K562 (cell line): ENCODE data around the gene MFN1. TPM values are rescaled to one million over a fixed set of nuclear protein-coding genes. Genes with fewer than 3 reads are reported as not detected.
A peak's percentile ranks its signal among the peaks of the same experiment; 100 is the strongest.

ENCODE experiments used
- BCOR ChIP-seq: fragments of 450-650 bp; IDR thresholded peaks from 2 replicates; pipeline ENCODE4 v1.6.1; 2016
- BDP1 ChIP-seq: IDR thresholded peaks from 3 replicates; pipeline ENCODE4 v1.6.1; 2011; ENCODE audit not compliant: insufficient read length, insufficient read depth
- KDM5B ChIP-seq: fragments of 200-600 bp; sonication (generic); IDR thresholded peaks from 2 replicates; pipeline ENCODE4 v1.6.1; 2012; ENCODE audit warnings: low read depth, mild to moderate bottlenecking, moderate library complexity, low read length, control low read depth, inconsistent platforms; ENCODE audit not compliant: insufficient replicate concordance
- MCM2 ChIP-seq: fragments of 450-650 bp; IDR thresholded peaks from 2 replicates; pipeline ENCODE4 v1.6.1; 2017; ENCODE audit warnings: low read depth, mild to moderate bottlenecking
- MECOM ChIP-seq: fragments of 250-450 bp; sonication (Bioruptor Pico); IDR thresholded peaks from 2 replicates; pipeline ENCODE4 v1.8.0; 2022; ENCODE audit warnings: inconsistent platforms
- NR2F6 ChIP-seq: fragments of 450-650 bp; formaldehyde crosslinking; IDR thresholded peaks from 2 replicates; pipeline ENCODE4 v1.4.0; 2020; ENCODE audit warnings: mild to moderate bottlenecking
- PRMT5 ChIP-seq: sonication (generic); formaldehyde crosslinking; IDR thresholded peaks from 2 replicates; pipeline ENCODE4 v1.5.0; 2020; ENCODE audit warnings: missing genetic modification reagents
- PTRF ChIP-seq: fragments of 450-650 bp; IDR thresholded peaks from 2 replicates; pipeline ENCODE4 v1.6.1; 2016; ENCODE audit warnings: mild to moderate bottlenecking, missing genetic modification characterization, missing compliant biosample characterization
- RBM15 ChIP-seq: fragments of 200-400 bp; formaldehyde crosslinking; IDR thresholded peaks from 2 replicates; pipeline ENCODE4 v1.6.1; 2018; ENCODE audit warnings: mild to moderate bottlenecking, low read length, moderate library complexity; ENCODE audit not compliant: insufficient read depth
- SMARCC2 ChIP-seq: fragments of 450-650 bp; IDR thresholded peaks from 2 replicates; pipeline ENCODE4 v1.6.1; 2017; ENCODE audit warnings: antibody characterized with exemption, moderate library complexity, mild to moderate bottlenecking, low read depth
- THRAP3 ChIP-seq: fragments of 450-650 bp; IDR thresholded peaks from 2 replicates; pipeline ENCODE4 v1.6.1; 2016; ENCODE audit warnings: mild to moderate bottlenecking, inconsistent platforms, borderline replicate concordance
- ZNF41 ChIP-seq: fragments of 250-450 bp; sonication (Bioruptor Pico); conservative IDR thresholded peaks from 2 replicates; pipeline ENCODE4 v1.4.0; 2020; ENCODE audit warnings: mild to moderate bottlenecking
- ZSCAN29 ChIP-seq: fragments of 450-650 bp; IDR thresholded peaks from 2 replicates; pipeline ENCODE4 v1.6.1; 2017
- polyA plus RNA-seq, 8 experiments: library from polyadenylated mRNA; depleted of rRNA in 4 of 8; stranded (reverse) in 5 of 8; unstranded in 3 of 8; fragments of >200 nt; fragmentation: Nextera tagmentation in 2 of 8; fragmentation: Illumina TruSeq in 1 of 8; extraction: Ambion mirVana in 2 of 8; extraction: Trizol in 1 of 8; gene quantifications; 2 replicates each; pipeline versions ENCODE4 v1.2.1 to v1.2.3, GENCODE V29; 2011 to 2014; ENCODE audit warnings: inconsistent platforms in 1 of 8, missing spikeins in 1 of 8
- total RNA-seq, 7 experiments: library from RNA; depleted of rRNA in 6 of 7; stranded (reverse); fragments of >200 nt in 6 of 7; fragmentation: Illumina TruSeq in 2 of 7; extraction: Trizol in 2 of 7; gene quantifications; 2 replicates each; pipeline versions ENCODE4 v1.2.1 to v1.2.3, GENCODE V29; 2011 to 2021; ENCODE audit warnings: low replicate concordance in 1 of 7
- TF ChIP-seq, protein P1 (sequence below): sonication (generic); formaldehyde crosslinking; IDR thresholded peaks from 2 replicates; pipeline ENCODE4 v1.8.0; 2023; ENCODE audit warnings: missing genetic modification reagents, mild to moderate bottlenecking, borderline replicate concordance
- TF ChIP-seq, protein P2 (sequence below), 2 experiments: fragments of 450-650 bp; IDR thresholded peaks; 2 replicates each; pipeline ENCODE4 v1.6.1; 2016; ENCODE audit warnings: mild to moderate bottlenecking in 2 of 2, borderline replicate concordance in 1 of 2, low read depth in 1 of 2, moderate library complexity in 1 of 2

Gene MFN1
- total and polyA plus RNA-seq, 9 of the 15 experiments (the other 6 are each of a cell fraction or from before 2014, with no cell fraction given): 10.5 to 42.7 (median 22.6) TPM

DNA sequence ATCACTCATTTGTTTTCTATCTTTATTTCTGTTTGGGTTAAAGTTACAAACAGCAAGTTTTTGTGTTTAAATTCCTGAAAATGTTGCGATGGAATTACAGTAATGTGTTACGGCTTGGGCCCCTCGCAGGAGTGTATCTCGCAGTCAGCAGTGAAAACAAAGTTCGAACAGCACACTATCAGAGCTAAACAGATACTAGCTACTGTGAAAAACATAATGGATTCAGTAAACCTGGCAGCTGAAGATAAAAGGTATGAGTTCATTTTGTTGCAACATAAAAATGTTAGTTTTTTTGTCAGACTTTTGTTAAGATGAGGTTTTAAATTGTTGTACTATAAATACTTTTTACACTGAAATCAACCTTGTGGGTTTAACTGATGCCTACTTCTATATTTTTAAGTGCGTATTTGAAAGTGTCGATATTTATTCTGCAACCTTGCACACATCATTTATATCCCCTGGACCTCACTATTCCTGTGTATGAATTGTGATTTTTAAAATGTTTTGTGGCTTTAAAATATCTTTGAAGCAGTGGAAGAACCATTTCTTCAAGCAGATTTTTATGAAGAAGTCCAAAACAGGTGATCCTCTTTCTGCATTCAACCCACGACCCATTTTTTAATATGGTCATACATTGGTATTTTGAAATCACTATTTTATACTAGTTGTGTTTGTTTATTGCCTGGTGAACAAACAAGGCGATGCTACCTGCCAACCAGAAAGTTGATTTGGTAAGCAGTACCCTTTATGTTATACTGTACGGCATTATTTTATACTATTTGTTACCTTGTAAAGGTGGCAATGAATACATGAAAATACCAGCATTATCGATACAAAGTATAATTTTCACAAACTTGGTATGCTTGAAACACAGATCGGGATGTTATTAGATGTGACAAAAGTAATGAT, 27.8 kb downstream of the MFN1 start (continued):
- TF ChIP-seq, protein P1, sequence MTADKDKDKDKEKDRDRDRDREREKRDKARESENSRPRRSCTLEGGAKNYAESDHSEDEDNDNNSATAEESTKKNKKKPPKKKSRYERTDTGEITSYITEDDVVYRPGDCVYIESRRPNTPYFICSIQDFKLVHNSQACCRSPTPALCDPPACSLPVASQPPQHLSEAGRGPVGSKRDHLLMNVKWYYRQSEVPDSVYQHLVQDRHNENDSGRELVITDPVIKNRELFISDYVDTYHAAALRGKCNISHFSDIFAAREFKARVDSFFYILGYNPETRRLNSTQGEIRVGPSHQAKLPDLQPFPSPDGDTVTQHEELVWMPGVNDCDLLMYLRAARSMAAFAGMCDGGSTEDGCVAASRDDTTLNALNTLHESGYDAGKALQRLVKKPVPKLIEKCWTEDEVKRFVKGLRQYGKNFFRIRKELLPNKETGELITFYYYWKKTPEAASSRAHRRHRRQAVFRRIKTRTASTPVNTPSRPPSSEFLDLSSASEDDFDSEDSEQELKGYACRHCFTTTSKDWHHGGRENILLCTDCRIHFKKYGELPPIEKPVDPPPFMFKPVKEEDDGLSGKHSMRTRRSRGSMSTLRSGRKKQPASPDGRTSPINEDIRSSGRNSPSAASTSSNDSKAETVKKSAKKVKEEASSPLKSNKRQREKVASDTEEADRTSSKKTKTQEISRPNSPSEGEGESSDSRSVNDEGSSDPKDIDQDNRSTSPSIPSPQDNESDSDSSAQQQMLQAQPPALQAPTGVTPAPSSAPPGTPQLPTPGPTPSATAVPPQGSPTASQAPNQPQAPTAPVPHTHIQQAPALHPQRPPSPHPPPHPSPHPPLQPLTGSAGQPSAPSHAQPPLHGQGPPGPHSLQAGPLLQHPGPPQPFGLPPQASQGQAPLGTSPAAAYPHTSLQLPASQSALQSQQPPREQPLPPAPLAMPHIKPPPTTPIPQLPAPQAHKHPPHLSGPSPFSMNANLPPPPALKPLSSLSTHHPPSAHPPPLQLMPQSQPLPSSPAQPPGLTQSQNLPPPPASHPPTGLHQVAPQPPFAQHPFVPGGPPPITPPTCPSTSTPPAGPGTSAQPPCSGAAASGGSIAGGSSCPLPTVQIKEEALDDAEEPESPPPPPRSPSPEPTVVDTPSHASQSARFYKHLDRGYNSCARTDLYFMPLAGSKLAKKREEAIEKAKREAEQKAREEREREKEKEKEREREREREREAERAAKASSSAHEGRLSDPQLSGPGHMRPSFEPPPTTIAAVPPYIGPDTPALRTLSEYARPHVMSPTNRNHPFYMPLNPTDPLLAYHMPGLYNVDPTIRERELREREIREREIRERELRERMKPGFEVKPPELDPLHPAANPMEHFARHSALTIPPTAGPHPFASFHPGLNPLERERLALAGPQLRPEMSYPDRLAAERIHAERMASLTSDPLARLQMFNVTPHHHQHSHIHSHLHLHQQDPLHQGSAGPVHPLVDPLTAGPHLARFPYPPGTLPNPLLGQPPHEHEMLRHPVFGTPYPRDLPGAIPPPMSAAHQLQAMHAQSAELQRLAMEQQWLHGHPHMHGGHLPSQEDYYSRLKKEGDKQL (CRISPR knock-in tag): no peak
- no peak for TF ChIP-seq PTRF (tag)
- TF ChIP-seq BCOR: peak; percentile 64
- TF ChIP-seq MECOM (CRISPR knock-in tag): no peak
- TF ChIP-seq, protein P2, sequence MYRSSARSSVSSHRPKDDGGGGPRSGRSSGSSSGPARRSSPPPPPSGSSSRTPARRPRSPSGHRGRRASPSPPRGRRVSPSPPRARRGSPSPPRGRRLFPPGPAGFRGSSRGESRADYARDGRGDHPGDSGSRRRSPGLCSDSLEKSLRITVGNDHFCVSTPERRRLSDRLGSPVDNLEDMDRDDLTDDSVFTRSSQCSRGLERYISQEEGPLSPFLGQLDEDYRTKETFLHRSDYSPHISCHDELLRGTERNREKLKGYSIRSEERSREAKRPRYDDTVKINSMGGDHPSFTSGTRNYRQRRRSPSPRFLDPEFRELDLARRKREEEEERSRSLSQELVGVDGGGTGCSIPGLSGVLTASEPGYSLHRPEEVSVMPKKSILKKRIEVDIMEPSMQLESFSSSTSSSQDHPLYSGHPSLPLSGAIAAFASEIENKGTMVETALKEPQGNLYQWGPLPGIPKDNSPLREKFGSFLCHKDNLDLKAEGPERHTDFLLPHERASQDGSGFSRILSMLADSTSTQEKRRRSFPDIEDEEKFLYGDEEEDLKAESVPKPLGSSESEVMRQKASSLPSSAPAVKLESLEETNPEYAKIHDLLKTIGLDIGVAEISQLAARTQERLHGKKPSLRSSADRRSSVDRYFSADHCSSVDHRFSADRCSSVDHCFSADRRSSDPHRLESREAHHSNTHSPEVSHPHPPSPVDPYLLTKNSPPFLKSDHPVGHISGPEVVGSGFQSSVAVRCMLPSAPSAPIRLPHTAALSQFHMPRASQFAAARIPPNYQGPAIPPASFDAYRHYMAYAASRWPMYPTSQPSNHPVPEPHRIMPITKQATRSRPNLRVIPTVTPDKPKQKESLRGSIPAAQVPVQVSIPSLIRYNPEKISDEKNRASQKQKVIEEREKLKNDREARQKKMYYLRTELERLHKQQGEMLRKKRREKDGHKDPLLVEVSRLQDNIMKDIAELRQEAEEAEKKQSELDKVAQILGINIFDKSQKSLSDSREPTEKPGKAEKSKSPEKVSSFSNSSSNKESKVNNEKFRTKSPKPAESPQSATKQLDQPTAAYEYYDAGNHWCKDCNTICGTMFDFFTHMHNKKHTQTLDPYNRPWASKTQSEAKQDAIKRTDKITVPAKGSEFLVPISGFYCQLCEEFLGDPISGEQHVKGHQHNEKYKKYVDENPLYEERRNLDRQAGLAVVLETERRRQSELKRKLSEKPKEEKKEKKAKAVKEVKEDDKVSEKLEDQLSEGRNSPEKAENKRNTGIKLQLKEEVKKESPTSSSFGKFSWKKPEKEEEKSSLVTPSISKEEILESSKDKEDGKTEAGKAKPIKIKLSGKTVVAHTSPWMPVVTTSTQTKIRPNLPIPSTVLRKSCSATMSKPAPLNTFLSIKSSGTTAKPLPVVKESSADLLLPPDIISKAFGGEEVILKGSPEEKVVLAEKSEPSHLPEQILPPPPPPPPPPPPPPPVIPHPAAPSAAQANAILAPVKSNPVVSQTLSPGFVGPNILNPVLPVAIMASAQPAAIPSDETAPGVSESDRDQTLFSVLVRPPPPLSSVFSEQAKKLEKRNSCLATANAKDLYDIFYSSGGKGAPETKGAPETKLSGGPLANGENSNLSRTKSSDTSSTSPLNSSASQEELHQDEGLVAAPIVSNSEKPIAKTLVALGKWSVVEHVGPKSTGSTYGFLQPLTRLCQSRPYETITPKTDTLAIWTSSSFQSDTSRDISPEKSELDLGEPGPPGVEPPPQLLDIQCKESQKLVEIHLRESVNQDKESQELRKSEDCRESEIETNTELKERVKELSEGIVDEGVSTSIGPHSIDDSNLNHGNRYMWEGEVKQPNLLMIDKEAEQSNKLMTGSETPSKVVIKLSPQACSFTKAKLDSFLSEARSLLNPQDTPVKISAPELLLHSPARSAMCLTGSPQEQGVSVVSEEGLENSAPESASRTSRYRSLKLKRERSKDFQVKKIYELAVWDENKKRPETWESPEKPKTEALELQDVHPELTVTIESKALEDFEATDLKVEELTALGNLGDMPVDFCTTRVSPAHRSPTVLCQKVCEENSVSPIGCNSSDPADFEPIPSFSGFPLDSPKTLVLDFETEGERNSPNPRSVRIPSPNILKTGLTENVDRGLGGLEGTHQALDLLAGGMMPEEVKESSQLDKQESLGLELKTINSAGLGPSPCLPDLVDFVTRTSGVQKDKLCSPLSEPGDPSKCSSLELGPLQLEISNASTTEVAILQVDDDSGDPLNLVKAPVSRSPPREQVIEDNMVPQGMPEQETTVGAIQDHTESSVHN (IDR thresholded peaks at IDR 0.05; ENCODE audit: borderline replicate concordance in 1 of 2, low read depth in 1 of 2): no peak
- no peak for TF ChIP-seq KDM5B
- TF ChIP-seq THRAP3: no peak
- TF ChIP-seq SMARCC2: peak; percentile 99
- no peak for TF ChIP-seq ZSCAN29
- TF ChIP-seq PRMT5 (CRISPR knock-in tag): no peak
- no peak for TF ChIP-seq MCM2
- TF ChIP-seq NR2F6 (CRISPR knock-in tag): no peak
- no peak for TF ChIP-seq BDP1
- no peak for TF ChIP-seq ZNF41
- TF ChIP-seq RBM15: no peak
